Adrenal gland (tissue), 12 donors: ENCODE data around the gene REPS1. TPM values are rescaled to one million over a fixed set of nuclear protein-coding genes. Genes with fewer than 3 reads are reported as not detected.

Experiments
- DNase-seq, 7 donors: peaks; one replicate each; pipeline ENCODE4 v3.0.0-alpha.2; 2019 to 2020
- H3K27ac ChIP-seq, 5 donors: fragments of 200-600 bp; sonication (generic) in 4 of 5; 1 replicate in 3 of 5; 2 replicates in 2 of 5; pipeline versions ENCODE4 v1.5.1 to v1.8.0; 2016 to 2020; ENCODE audit warnings: mild to moderate bottlenecking in 1 of 5
- H3K27me3 ChIP-seq: fragments of 200-600 bp; 2 replicates; pipeline ENCODE4 v1.8.0; 2021
- H3K36me3 ChIP-seq, 2 donors: fragments of 200-600 bp; replicated peaks in 1 of 2; 1 replicate in 1 of 2; 2 replicates in 1 of 2; pipeline versions ENCODE4 v1.5.1 to v1.8.0; 2018 to 2022
- H3K4me1 ChIP-seq, 2 donors: fragments of 200-600 bp; replicated peaks in 1 of 2; 1 replicate in 1 of 2; 2 replicates in 1 of 2; pipeline versions ENCODE4 v1.5.1 to v1.8.0; 2018 to 2021
- H3K4me3 ChIP-seq, 4 donors: fragments of 200-600 bp; sonication (generic) in 3 of 4; one replicate each; pipeline ENCODE4 v1.5.1; 2016 to 2018
- H3K9me3 ChIP-seq, 3 donors: fragments of 200-600 bp; sonication (generic) in 1 of 3; replicated peaks in 1 of 3; 1 replicate in 2 of 3; 2 replicates in 1 of 3; pipeline versions ENCODE4 v1.5.1 to v1.8.0; 2016 to 2021
- POLR2A ChIP-seq, 2 donors: fragments of 450-650 bp; IDR thresholded peaks; one replicate each; pipeline ENCODE4 v1.6.1; 2017; ENCODE audit warnings: antibody characterized with exemption in 2 of 2, mild to moderate bottlenecking in 2 of 2, moderate library complexity in 1 of 2
- WGBS, 4 donors: extraction: QIAGEN DNeasy Blood & Tissue Kit in 2 of 4; methylation state at CpG; one replicate each; pipeline versions ENCODE4 v1.1.5 to v1.1.7; 2013 to 2017; 5-methylcytosine and 5-hydroxymethylcytosine counted together
- intact Hi-C, 2 donors: fragments of 100-400 bp; cut with DNase I; formaldehyde crosslinking; loops; one replicate each; pipeline versions ENCODE4 v1.14.1 to v1.15.0; 2022 to 2023
- polyA plus RNA-seq, 3 donors: library from polyadenylated mRNA; stranded (reverse); fragments of 200-250 nt in 2 of 3; fragments of 350-450 nt in 1 of 3; fragmentation: Illumina TruSeq in 1 of 3; extraction: RNeasy Lipid Tissue Mini Kit (QIAGEN cat#74804) in 1 of 3; gene quantifications; one replicate each; pipeline ENCODE4 v1.2.3, GENCODE V29; 2013 to 2014
- total RNA-seq, 9 donors: library from RNA; depleted of rRNA in 4 of 9; stranded (reverse); fragments of >200 nt in 4 of 9; fragments of 120-200 nt in 1 of 9; fragmentation: NEBNext Ultra II Directional in 1 of 9; extraction: Animal tissue kit (Norgen Biotek cat#: 25700) in 1 of 9; gene quantifications; one replicate each; pipeline versions ENCODE4 v1.1.0 to v1.2.4, GENCODE V29; 2013 to 2023
- TF ChIP-seq, protein P1 (sequence below), 6 experiments: fragments of 450-650 bp in 4 of 6; fragments of 200-600 bp in 2 of 6; sonication (generic) in 1 of 6; IDR thresholded peaks; 1 replicate in 5 of 6; 2 replicates in 1 of 6; pipeline versions ENCODE4 v1.5.1 to v1.8.0; 2016 to 2021; ENCODE audit warnings: antibody characterized with exemption in 6 of 6, mild to moderate bottlenecking in 2 of 6, moderate library complexity in 1 of 6
- donor health status: healthy with polysubstance abuse.
- donor health status: Bipolar disorder and iron deficiency.
- donor health status: DM: yes; HTN: yes; CAD: no.
- donor health status: DM: no; HTN: no; CAD: no.
- donor health status: DM: no; HTN: no; CAD: no.
- donor health status: DM: yes; HTN: yes; CAD: no.

The REPS1 gene
- total and polyA plus RNA-seq, 12 donors = 19.1 to 36.8 (median 26.4) TPM

DNA sequence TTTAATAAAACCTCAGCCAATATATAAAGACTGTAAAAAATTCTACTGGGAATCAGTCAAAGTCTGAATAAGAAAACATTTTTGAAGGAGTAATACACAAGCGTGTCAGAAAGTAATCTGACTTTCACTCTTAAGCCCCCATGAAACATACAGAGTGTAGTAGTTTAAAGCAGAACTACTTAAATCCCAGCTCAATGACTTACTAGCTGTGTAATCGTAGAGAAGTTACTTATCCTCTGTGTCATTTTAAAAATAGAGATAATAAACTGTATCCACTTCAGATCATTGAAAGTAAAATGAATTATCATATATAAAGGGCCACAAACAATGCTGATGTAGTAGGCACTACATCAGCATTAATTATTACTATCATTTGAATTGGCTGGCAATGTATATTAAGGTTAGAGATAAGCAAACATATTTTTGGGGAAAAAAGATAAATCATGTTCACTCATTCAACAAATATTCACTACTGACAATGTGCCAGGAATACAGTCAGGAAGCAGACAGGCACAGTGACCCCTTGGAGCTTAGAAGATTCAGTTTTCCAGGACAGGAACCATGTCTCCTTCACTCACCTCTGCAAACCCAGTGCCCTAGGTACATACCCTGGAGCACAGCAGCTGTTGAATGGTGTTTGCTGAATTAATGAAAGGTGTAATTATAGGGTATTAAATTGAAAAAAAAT is 14.4 kb downstream of the REPS1 start:
- 13 to 48% (median 31%) methylated on average over 2 of the region's 2 CpGs for WGBS, 4 donors
- Histone ChIP-seq H3K9me3 (no peaks in the 10 kb centered on the region), H3K27me3 (no peaks in the 10 kb centered on the region), H3K27ac (peak overlapping the region in 3 of 5 donors; percentile 31 to 53 (median 35)), H3K4me3 (no peak overlapping the region), H3K4me1 (peaks cover 46 to 57% of the 10 kb centered on the region in 2 donors), H3K36me3 (no peaks in the 10 kb centered on the region)
- intact Hi-C loops = no loop called here
- no peak for TF ChIP-seq POLR2A (IDR thresholded peaks at IDR 0.05)
- TF ChIP-seq, protein P1, sequence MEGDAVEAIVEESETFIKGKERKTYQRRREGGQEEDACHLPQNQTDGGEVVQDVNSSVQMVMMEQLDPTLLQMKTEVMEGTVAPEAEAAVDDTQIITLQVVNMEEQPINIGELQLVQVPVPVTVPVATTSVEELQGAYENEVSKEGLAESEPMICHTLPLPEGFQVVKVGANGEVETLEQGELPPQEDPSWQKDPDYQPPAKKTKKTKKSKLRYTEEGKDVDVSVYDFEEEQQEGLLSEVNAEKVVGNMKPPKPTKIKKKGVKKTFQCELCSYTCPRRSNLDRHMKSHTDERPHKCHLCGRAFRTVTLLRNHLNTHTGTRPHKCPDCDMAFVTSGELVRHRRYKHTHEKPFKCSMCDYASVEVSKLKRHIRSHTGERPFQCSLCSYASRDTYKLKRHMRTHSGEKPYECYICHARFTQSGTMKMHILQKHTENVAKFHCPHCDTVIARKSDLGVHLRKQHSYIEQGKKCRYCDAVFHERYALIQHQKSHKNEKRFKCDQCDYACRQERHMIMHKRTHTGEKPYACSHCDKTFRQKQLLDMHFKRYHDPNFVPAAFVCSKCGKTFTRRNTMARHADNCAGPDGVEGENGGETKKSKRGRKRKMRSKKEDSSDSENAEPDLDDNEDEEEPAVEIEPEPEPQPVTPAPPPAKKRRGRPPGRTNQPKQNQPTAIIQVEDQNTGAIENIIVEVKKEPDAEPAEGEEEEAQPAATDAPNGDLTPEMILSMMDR (IDR thresholded peaks at IDR 0.05) = no peak
- DNase-seq = no peak

DNA sequence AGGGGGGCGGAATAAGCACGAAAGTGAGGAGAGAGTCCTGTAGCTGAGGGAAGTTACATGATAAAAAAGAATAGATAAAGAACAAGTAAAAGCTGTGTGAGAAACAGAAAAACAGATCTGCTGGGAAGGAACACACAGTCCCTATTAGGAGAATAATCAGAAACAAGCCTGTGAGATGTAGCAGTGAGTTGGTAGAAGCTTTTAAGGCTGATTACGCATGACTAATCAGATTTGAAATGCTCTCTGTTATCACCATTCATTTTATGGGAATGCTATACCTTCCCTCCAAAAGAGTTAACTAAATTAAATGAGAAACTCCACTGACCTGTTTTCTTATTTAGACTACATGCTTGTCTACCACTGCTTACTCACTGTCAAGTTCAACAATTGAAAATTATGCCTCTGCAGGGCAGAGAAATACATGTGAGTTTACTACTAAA is 15.8 kb downstream of the REPS1 start:
- intact Hi-C loops = no loop called here
- DNase-seq = no peak
- Histone ChIP-seq H3K36me3 (no peaks in the 10 kb centered on the region), H3K27me3 (no peaks in the 10 kb centered on the region), H3K4me1 (peaks cover 46 to 58% of the 10 kb centered on the region in 2 donors), H3K9me3 (no peaks in the 10 kb centered on the region), H3K27ac (peak overlapping the region in 1 of 5 donors; percentile 70), H3K4me3 (no peak overlapping the region)
- WGBS, 4 donors = 74 to 86% (median 79%) methylated on average over 3 of the region's 3 CpGs
- TF ChIP-seq POLR2A (IDR thresholded peaks at IDR 0.05) = no peak

DNA sequence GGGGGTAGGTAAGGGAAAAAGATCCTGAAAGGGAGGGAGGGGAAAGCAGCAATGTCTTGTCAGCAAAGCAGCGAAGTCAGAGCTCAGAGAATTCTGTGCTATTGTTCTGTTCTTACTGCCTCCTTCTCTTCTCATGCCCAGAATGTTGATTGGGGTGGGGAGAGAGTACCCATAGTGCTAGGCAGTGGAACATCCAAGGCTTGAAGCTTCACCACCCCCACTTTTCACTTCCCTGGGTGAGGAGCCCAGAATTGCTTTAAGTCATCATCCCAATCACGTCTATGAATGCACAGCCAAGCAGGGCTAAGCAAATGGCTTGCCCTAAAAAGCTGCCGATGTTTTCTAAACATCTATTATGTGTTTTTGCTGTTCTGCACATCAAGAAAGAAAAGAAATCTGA is 16.5 kb downstream of the REPS1 start:
- TF ChIP-seq, protein P1 (IDR thresholded peaks at IDR 0.05) = no peak
- TF ChIP-seq POLR2A (IDR thresholded peaks at IDR 0.05) = no peak
- no peak for DNase-seq
- Histone ChIP-seq H3K9me3 (no peaks in the 10 kb centered on the region), H3K4me3 (no peak overlapping the region), H3K4me1 (peaks cover 46 to 65% of the 10 kb centered on the region in 2 donors), H3K36me3 (no peaks in the 10 kb centered on the region), H3K27ac (peak overlapping the region in 2 of 5 donors; percentile 38 to 70), H3K27me3 (no peaks in the 10 kb centered on the region)
- 73 to 87% (median 84%) methylated on average over 3 of the region's 3 CpGs for WGBS, 4 donors
- intact Hi-C loops = no loop called here

DNA sequence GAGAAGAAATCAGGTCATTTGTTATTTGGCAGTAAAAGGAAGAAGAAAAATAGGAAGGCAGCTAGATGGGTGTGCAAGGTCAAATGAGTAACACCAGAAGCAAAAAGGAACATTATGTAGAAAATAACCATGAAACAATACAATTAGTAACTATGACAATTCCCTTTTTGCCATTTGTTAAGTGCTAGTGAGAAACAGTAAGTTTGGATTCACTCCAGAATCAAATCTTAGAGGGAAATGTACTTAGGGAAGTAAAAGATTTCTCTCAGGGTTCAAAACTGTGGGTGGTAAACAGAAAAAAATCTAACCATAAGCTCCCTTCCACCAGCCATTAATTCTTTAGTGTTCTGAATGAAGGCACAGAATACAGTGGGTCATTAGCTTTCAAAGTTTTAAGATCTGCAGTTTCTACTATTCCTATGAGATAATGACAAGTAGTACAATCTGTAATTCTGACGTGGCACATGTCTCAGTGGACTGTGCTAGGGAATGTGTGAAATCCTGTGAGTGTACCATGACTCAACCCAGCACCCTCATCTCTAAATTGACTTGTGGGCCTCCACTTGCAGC is 17.1 kb downstream of the REPS1 start:
- TF ChIP-seq, protein P1 (IDR thresholded peaks at IDR 0.05) = no peak
- no peak for TF ChIP-seq POLR2A (IDR thresholded peaks at IDR 0.05)
- peak in 6 of 7 donors; percentile 41 to 66 (median 50) for DNase-seq
- peak overlapping the region in 4 of 5 donors; percentile 47 to 79 (median 68) for H3K27ac ChIP-seq
- peak overlapping the region in 1 of 4 donors; percentile 14 for H3K4me3 ChIP-seq
- H3K9me3 ChIP-seq = no peaks in the 10 kb centered on the region
- H3K27me3 ChIP-seq = no peaks in the 10 kb centered on the region
- peaks cover 46 to 66% of the 10 kb centered on the region in 2 donors for H3K4me1 ChIP-seq
- 16 to 33% (median 27%) methylated on average over 1 of the region's 1 CpG for WGBS, 4 donors
- intact Hi-C loops = no loop called here
- no peaks in the 10 kb centered on the region for H3K36me3 ChIP-seq
